SKM-1 (cell line): ENCODE data around the gene FGD4.

ENCODE experiments used
- DNase-seq: peaks from one replicate; lab custom pipeline; 2025; ENCODE audit not compliant: unreplicated experiment; lab: John Stamatoyannopoulos, UW

The FGD4 gene

GRCh38 chr12:32454866-32455265, 55.5 kb downstream of the FGD4 start:
- no peak for DNase-seq

- DNase-seq: peak; percentile 25
Observed at GRCh38 chr12:32455607-32456071, 56.3 kb downstream of the FGD4 start.

- DNase-seq: no peak
Observed at GRCh38 chr12:32457251-32458025, 58.1 kb downstream of the FGD4 start.

- no peak for DNase-seq
Observed at GRCh38 chr12:32460638-32461037, 61.3 kb downstream of the FGD4 start.

- DNase-seq: no peak
Observed at GRCh38 chr12:32462908-32463307, 63.5 kb downstream of the FGD4 start.

- DNase-seq: no peak
Observed at GRCh38 chr12:32466187-32466586, 66.8 kb downstream of the FGD4 start.

GRCh38 chr12:32466986-32467711, 67.8 kb downstream of the FGD4 start:
- no peak for DNase-seq

GRCh38 chr12:32467959-32468863, 68.9 kb downstream of the FGD4 start:
- DNase-seq: no peak

- DNase-seq: no peak
Observed at GRCh38 chr12:32470936-32471470, 71.6 kb downstream of the FGD4 start.

GRCh38 chr12:32471591-32472001, 72.2 kb downstream of the FGD4 start:
- DNase-seq: no peak

GRCh38 chr12:32475724-32476123, 76.4 kb downstream of the FGD4 start:
- no peak for DNase-seq

GRCh38 chr12:32476446-32476845, 77.1 kb downstream of the FGD4 start:
- DNase-seq: no peak

GRCh38 chr12:32477714-32478113, 78.4 kb downstream of the FGD4 start:
- DNase-seq: no peak

GRCh38 chr12:32478166-32478565, 78.8 kb downstream of the FGD4 start:
- no peak for DNase-seq

GRCh38 chr12:32478858-32479725, 79.7 kb downstream of the FGD4 start:
- no peak for DNase-seq

GRCh38 chr12:32482226-32482625, 82.9 kb downstream of the FGD4 start:
- DNase-seq: peak; percentile 44

- peak; percentile 12 for DNase-seq
Observed at GRCh38 chr12:32483499-32483898, 84.1 kb downstream of the FGD4 start.

- no peak for DNase-seq
Observed at GRCh38 chr12:32483993-32484392, 84.6 kb downstream of the FGD4 start.

- no peak for DNase-seq
Observed at GRCh38 chr12:32486158-32486557, 86.8 kb downstream of the FGD4 start.

GRCh38 chr12:32488132-32488531, 88.8 kb downstream of the FGD4 start:
- no peak for DNase-seq
